Heart left ventricle (tissue), 16 donors: ENCODE results near the gene MCF2L. TPM values are rescaled to one million over a fixed set of nuclear protein-coding genes. Genes with fewer than 3 reads are reported as not detected.
A peak's percentile ranks its signal among the peaks of the same experiment; 100 is the strongest.

Source experiments
- ATAC-seq, 4 donors: fragments of 200-7000 bp; cut with Tn5 transposase; one replicate each; pipeline ENCODE4 v1.9.1; 2020 to 2022; ENCODE audit warnings: moderate library complexity in 4 of 4, mild to moderate bottlenecking in 3 of 4, moderate number of reproducible peaks in 1 of 4
- DNase-seq, 5 donors: peaks; one replicate each; pipeline ENCODE4 v3.0.0-alpha.2; 2020
- H3K27ac ChIP-seq, 12 donors: fragments of 200-600 bp; sonication (generic) in 4 of 12; one replicate each; pipeline versions ENCODE4 v1.5.0 to v1.8.0; 2016 to 2022; ENCODE audit warnings: mild to moderate bottlenecking in 2 of 12
- H3K27me3 ChIP-seq, 9 donors: fragments of 200-600 bp; sonication (generic) in 2 of 9; one replicate each; pipeline versions ENCODE4 v1.5.1 to v1.8.0; 2016 to 2022; ENCODE audit warnings: mild to moderate bottlenecking in 3 of 9
- H3K36me3 ChIP-seq, 9 donors: fragments of 200-600 bp; sonication (generic) in 2 of 9; one replicate each; pipeline versions ENCODE4 v1.5.0 to v1.8.0; 2018 to 2022; ENCODE audit warnings: mild to moderate bottlenecking in 2 of 9
- H3K4me1 ChIP-seq, 12 donors: fragments of 200-600 bp; sonication (generic) in 4 of 12; one replicate each; pipeline versions ENCODE4 v1.5.0 to v1.8.0; 2016 to 2022; ENCODE audit warnings: mild to moderate bottlenecking in 3 of 12
- H3K4me3 ChIP-seq, 12 donors: fragments of 200-600 bp; sonication (generic) in 4 of 12; one replicate each; pipeline versions ENCODE4 v1.5.0 to v1.8.0; 2017 to 2022; ENCODE audit warnings: mild to moderate bottlenecking in 9 of 12, moderate library complexity in 4 of 12
- H3K9me3 ChIP-seq, 12 donors: fragments of 200-600 bp; sonication (generic) in 4 of 12; one replicate each; pipeline versions ENCODE4 v1.5.0 to v1.8.0; 2016 to 2022; ENCODE audit warnings: mild to moderate bottlenecking in 1 of 12
- POLR2A ChIP-seq, 2 donors: fragments of 450-650 bp; IDR thresholded peaks; one replicate each; pipeline ENCODE4 v1.6.1; 2017; ENCODE audit warnings: antibody characterized with exemption in 2 of 2, mild to moderate bottlenecking in 2 of 2, moderate library complexity in 2 of 2
- WGBS, 4 donors: extraction: QIAGEN DNeasy Blood & Tissue Kit in 2 of 4; methylation state at CpG; one replicate each; pipeline versions ENCODE4 v1.1.5 to v1.1.7; 2013 to 2018; 5-methylcytosine and 5-hydroxymethylcytosine counted together
- intact Hi-C, 10 donors: fragments of 100-400 bp; cut with DNase I; formaldehyde crosslinking; loops; one replicate each; pipeline versions ENCODE4 v1.11.1 to v1.14.2; 2022
- polyA plus RNA-seq, 2 donors: library from polyadenylated mRNA; stranded (reverse); fragments of 200-250 nt; gene quantifications; one replicate each; pipeline ENCODE4 v1.2.3, GENCODE V29; 2013
- total RNA-seq, 9 donors: library from RNA; depleted of rRNA in 2 of 9; stranded (reverse); fragments of >200 nt in 2 of 9; fragmentation: NEBNext Ultra II Directional in 3 of 9; extraction: Animal tissue kit (Norgen Biotek cat#: 25700) in 3 of 9; gene quantifications; one replicate each; pipeline versions ENCODE4 v1.1.0 to v1.2.4, GENCODE V29; 2016 to 2023
- TF ChIP-seq, protein P1 (sequence below), 12 donors: fragments of 200-600 bp; sonication (generic) in 4 of 12; IDR thresholded peaks; one replicate each; pipeline versions ENCODE4 v1.5.0 to v1.8.0; 2018 to 2022; ENCODE audit warnings: antibody characterized with exemption in 12 of 12, mild to moderate bottlenecking in 5 of 12
- donor health status: ischemic (EF 13 %, LVEDD 7.1; RV severe dilation, severe dysfunction).
- donor health status: healthy with polysubstance abuse.
- donor health status: DM: no; HTN: yes; CAD: no.
- donor health status: DM: no; HTN: no; CAD: no.
- donor health status: ischemic (EF 25% LVEDD 6.9; RV normal size, moderate dysfunction).
- donor health status: ischemic (EF 25% LVEDD 5.7; RV mildly dilated, moderate dysfunction).
- donor health status: healthy.
- donor health status: DM: yes; HTN: yes; CAD: no.
- donor health status: ischemic (EF 35%, LVEDD 5.7; RV mildly dilated, moderate dysfunction).
- donor health status: nonischemic (EF 11% LVEDD 7.7; RV severe dilation, severe dysfunction).
- donor health status: DM: yes; HTN: yes; CAD: no.
- donor health status: PGD.
- donor health status: ischemic (EF 29% LVEDD 5.4; RV normal size, mild dysfunction).
- donor health status: nonischemic (EF 23%, LVEDD 6.1; RV moderate dilation, normal function).

The MCF2L gene
- total and polyA plus RNA-seq, 11 donors: 26.0 to 61.0 (median 42.7) TPM

- H3K36me3 ChIP-seq: no peaks in the 10 kb centered on the region
- TF ChIP-seq, protein P1, sequence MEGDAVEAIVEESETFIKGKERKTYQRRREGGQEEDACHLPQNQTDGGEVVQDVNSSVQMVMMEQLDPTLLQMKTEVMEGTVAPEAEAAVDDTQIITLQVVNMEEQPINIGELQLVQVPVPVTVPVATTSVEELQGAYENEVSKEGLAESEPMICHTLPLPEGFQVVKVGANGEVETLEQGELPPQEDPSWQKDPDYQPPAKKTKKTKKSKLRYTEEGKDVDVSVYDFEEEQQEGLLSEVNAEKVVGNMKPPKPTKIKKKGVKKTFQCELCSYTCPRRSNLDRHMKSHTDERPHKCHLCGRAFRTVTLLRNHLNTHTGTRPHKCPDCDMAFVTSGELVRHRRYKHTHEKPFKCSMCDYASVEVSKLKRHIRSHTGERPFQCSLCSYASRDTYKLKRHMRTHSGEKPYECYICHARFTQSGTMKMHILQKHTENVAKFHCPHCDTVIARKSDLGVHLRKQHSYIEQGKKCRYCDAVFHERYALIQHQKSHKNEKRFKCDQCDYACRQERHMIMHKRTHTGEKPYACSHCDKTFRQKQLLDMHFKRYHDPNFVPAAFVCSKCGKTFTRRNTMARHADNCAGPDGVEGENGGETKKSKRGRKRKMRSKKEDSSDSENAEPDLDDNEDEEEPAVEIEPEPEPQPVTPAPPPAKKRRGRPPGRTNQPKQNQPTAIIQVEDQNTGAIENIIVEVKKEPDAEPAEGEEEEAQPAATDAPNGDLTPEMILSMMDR (IDR thresholded peaks at IDR 0.05): no peak
- no peak for TF ChIP-seq POLR2A (IDR thresholded peaks at IDR 0.05)
- H3K27me3 ChIP-seq: peaks cover 0 to 34% (median 2%) of the 10 kb centered on the region in 9 donors
- H3K9me3 ChIP-seq: no peaks in the 10 kb centered on the region
- 62 to 77% (median 67%) methylated on average over 4 to 6 of the region's 6 CpGs for WGBS, 4 donors
- H3K4me3 ChIP-seq: no peak overlapping the region
- DNase-seq: no peak
- no peak overlapping the region for H3K27ac ChIP-seq
- intact Hi-C loops: no loop called here
- H3K4me1 ChIP-seq: peaks cover 0 to 21% (median 10%) of the 10 kb centered on the region in 12 donors
- no peak for ATAC-seq
Observed at GRCh38 chr13:112934078-112934477, 34.9 kb upstream of the MCF2L start.

DNA sequence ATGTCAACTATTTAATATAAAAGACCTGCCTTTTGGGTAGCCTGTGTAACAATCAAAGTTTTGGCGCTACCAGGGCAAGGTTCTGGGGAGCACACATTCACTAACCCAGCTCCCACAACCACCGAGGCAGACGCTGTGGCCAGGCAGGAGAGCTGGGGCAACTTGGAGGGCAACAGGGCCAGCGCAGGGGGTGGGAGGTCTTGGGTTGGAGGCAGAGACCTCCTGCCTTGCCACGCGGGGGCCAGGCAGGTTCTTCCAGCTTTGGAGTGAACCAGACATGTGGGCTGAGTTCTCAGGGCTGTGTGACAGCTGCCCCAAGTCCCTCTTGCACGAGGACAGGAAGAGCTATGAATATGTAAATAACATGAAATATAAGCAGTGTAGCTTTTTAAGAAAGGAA, 30.3 kb upstream of the MCF2L start:
- Histone ChIP-seq H3K4me1 (peaks cover 0 to 10% (median 6%) of the 10 kb centered on the region in 12 donors), H3K27ac (no peak overlapping the region), H3K27me3 (peaks cover 0 to 9% (median 0%) of the 10 kb centered on the region in 9 donors), H3K9me3 (peaks cover 0 to 2% (median 0%) of the 10 kb centered on the region in 12 donors), H3K36me3 (no peaks in the 10 kb centered on the region), H3K4me3 (no peak overlapping the region)
- DNase-seq (no peak), ATAC-seq (no peak)
- TF ChIP-seq, protein P1 (IDR thresholded peaks at IDR 0.05): no peak
- TF ChIP-seq POLR2A (IDR thresholded peaks at IDR 0.05): no peak
- intact Hi-C loops: loop anchor here in 1 of 10 donors (5.0 kb wide), 1 partner anchor 454 kb away; no protein-coding TSS in a partner anchor
- WGBS, 4 donors: 75 to 84% (median 79%) methylated on average over 7 of the region's 7 CpGs

DNA sequence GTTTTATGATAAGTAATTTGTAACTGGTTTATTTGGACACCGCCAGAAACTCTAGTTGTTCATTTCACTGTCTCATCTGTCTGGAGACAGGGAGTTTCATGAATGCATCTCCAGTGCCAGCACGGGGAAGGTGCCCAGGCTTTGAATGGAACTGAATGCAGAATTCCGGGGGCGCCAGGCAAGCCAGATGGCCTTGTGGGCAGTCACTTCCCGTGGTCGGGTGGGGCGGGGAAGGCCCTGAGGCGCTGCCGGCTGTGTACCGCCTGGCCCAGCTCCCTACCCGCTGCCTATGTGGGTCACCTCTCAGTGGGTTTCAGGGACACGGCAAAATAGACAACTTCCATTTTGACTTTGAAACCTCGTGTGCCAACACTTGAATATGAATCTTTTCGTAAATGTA, 28.8 kb upstream of the MCF2L start:
- H3K27me3 ChIP-seq: peaks cover 0 to 12% (median 0%) of the 10 kb centered on the region in 9 donors
- no peak overlapping the region for H3K4me3 ChIP-seq
- no peaks in the 10 kb centered on the region for H3K36me3 ChIP-seq
- no peak for DNase-seq
- 41 to 52% (median 48%) methylated on average over 10 to 14 of the region's 14 CpGs for WGBS, 4 donors
- H3K4me1 ChIP-seq: peaks cover 0 to 15% (median 6%) of the 10 kb centered on the region in 12 donors
- no peak overlapping the region for H3K27ac ChIP-seq
- TF ChIP-seq, protein P1 (IDR thresholded peaks at IDR 0.05): no peak
- TF ChIP-seq POLR2A (IDR thresholded peaks at IDR 0.05): no peak
- intact Hi-C loops: loop anchor here in 8 of 10 donors (5.0 to 10.0 kb wide), 8 partner anchors 42 to 455 kb away; no protein-coding TSS in a partner anchor
- ATAC-seq: peak in 1 of 4 donors; percentile 8
- H3K9me3 ChIP-seq: peaks cover 0 to 2% (median 0%) of the 10 kb centered on the region in 12 donors

- Histone ChIP-seq H3K36me3 (no peaks in the 10 kb centered on the region), H3K9me3 (peaks cover 0 to 2% (median 0%) of the 10 kb centered on the region in 12 donors), H3K4me1 (peaks cover 0 to 15% (median 6%) of the 10 kb centered on the region in 12 donors), H3K4me3 (no peak overlapping the region), H3K27me3 (peaks cover 0 to 12% (median 0%) of the 10 kb centered on the region in 9 donors), H3K27ac (no peak overlapping the region)
- intact Hi-C loops: loop anchor here in 8 of 10 donors (5.0 to 10.0 kb wide), 8 partner anchors 41 to 453 kb away; no protein-coding TSS in a partner anchor
- WGBS, 4 donors: 96 to 97% (median 96%) methylated on average over 7 of the region's 7 CpGs
- TF ChIP-seq, protein P1 (IDR thresholded peaks at IDR 0.05): no peak
- TF ChIP-seq POLR2A (IDR thresholded peaks at IDR 0.05): no peak
- DNase-seq (no peak), ATAC-seq (no peak)
Observed at GRCh38 chr13:112941349-112941748, 27.7 kb upstream of the MCF2L start.
